ENCODE data around the gene ONECUT2. TPM values are rescaled to one million over a fixed set of nuclear protein-coding genes. Genes with fewer than 3 reads are reported as not detected.

Gene ONECUT2
- total RNA-seq, 2 experiments from 2014 or later: not detected

- Histone ChIP-seq H3K9me2 (ENCODE audit: insufficient read depth, low read length) (no peaks in the 10 kb centered on the region), H4K20me1 (ENCODE audit: insufficient read depth, low read length) (no peaks in the 10 kb centered on the region), H3K9me3 (ENCODE audit: low read length) (no peaks in the 10 kb centered on the region), H2AFZ (ENCODE audit: low read length) (no peak overlapping the region), H3K27ac (ENCODE audit: low read depth, low read length, poor library complexity, severe bottlenecking) (no peak overlapping the region), H3K36me3 (ENCODE audit: insufficient read depth, low read length) (no peaks in the 10 kb centered on the region), H3K4me3 (ENCODE audit: low read depth, low read length, poor library complexity, severe bottlenecking) (no peak overlapping the region), H3K4me2 (ENCODE audit: low read length) (no peak overlapping the region), H3K4me1 (ENCODE audit: insufficient read depth, low read length, poor library complexity, severe bottlenecking) (no peaks in the 10 kb centered on the region), H3K79me2 (ENCODE audit: insufficient read depth, low read depth, low read length) (no peaks in the 10 kb centered on the region)
- CTCF ChIA-PET (ENCODE audit: unreplicated experiment): no interaction called here
- POLR2A ChIA-PET: no interaction called here
- no TSS peak for BruUV-seq (replicated peaks)
- intact Hi-C loops (cut with micrococcal nuclease; ENCODE audit: unreplicated experiment): no loop called here
- TF ChIP-seq CTCF (conservative IDR thresholded peaks at IDR 0.05; ENCODE audit: low read length) (no peak), EZH2phosphoT487 (IDR thresholded peaks at IDR 0.05; ENCODE audit: borderline replicate concordance, low read depth, low read length) (no peak)
- no peak for DNase-seq (ENCODE audit: low spot score)
Measured at GRCh38 chr18:57497372-57498294, 62.5 kb downstream of the ONECUT2 start.

GRCh38 chr18:57498682-57499256, 63.6 kb downstream of the ONECUT2 start:
- no peaks in the 10 kb centered on the region for H4K20me1 ChIP-seq (ENCODE audit: insufficient read depth, low read length)
- no peak overlapping the region for H3K4me3 ChIP-seq (ENCODE audit: low read depth, low read length, poor library complexity, severe bottlenecking)
- H3K36me3 ChIP-seq (ENCODE audit: insufficient read depth, low read length): no peaks in the 10 kb centered on the region
- H3K9me3 ChIP-seq (ENCODE audit: low read length): no peaks in the 10 kb centered on the region
- intact Hi-C loops (cut with micrococcal nuclease; ENCODE audit: unreplicated experiment): no loop called here
- H3K4me2 ChIP-seq (ENCODE audit: low read length): no peak overlapping the region
- no peak overlapping the region for H3K27ac ChIP-seq (ENCODE audit: low read depth, low read length, poor library complexity, severe bottlenecking)
- TF ChIP-seq EZH2phosphoT487 (IDR thresholded peaks at IDR 0.05; ENCODE audit: borderline replicate concordance, low read depth, low read length): no peak
- TF ChIP-seq CTCF (conservative IDR thresholded peaks at IDR 0.05; ENCODE audit: low read length): no peak
- H3K4me1 ChIP-seq (ENCODE audit: insufficient read depth, low read length, poor library complexity, severe bottlenecking): no peaks in the 10 kb centered on the region
- DNase-seq (ENCODE audit: low spot score): no peak
- ChIA-PET CTCF (ENCODE audit: unreplicated experiment) (no interaction called here), POLR2A (no interaction called here)
- no TSS peak for BruUV-seq (replicated peaks)
- H3K79me2 ChIP-seq (ENCODE audit: insufficient read depth, low read depth, low read length): no peaks in the 10 kb centered on the region
- H3K9me2 ChIP-seq (ENCODE audit: insufficient read depth, low read length): no peaks in the 10 kb centered on the region
- H2AFZ ChIP-seq (ENCODE audit: low read length): no peak overlapping the region

- CTCF ChIA-PET (ENCODE audit: unreplicated experiment): no interaction called here
- Histone ChIP-seq H3K79me2 (ENCODE audit: insufficient read depth, low read depth, low read length) (no peaks in the 10 kb centered on the region), H3K36me3 (ENCODE audit: insufficient read depth, low read length) (no peaks in the 10 kb centered on the region), H3K4me1 (ENCODE audit: insufficient read depth, low read length, poor library complexity, severe bottlenecking) (no peaks in the 10 kb centered on the region), H3K4me3 (ENCODE audit: low read depth, low read length, poor library complexity, severe bottlenecking) (no peak overlapping the region), H3K9me2 (ENCODE audit: insufficient read depth, low read length) (no peaks in the 10 kb centered on the region), H3K4me2 (ENCODE audit: low read length) (no peak overlapping the region), H3K27ac (ENCODE audit: low read depth, low read length, poor library complexity, severe bottlenecking) (no peak overlapping the region), H3K9me3 (ENCODE audit: low read length) (no peaks in the 10 kb centered on the region), H4K20me1 (ENCODE audit: insufficient read depth, low read length) (no peaks in the 10 kb centered on the region), H2AFZ (ENCODE audit: low read length) (no peak overlapping the region)
- no peak for TF ChIP-seq CTCF (conservative IDR thresholded peaks at IDR 0.05; ENCODE audit: low read length)
- no peak for TF ChIP-seq EZH2phosphoT487 (IDR thresholded peaks at IDR 0.05; ENCODE audit: borderline replicate concordance, low read depth, low read length)
- intact Hi-C loops (cut with micrococcal nuclease; ENCODE audit: unreplicated experiment): no loop called here
- no peak for DNase-seq (ENCODE audit: low spot score)
- POLR2A ChIA-PET: no interaction called here
- no TSS peak for BruUV-seq (replicated peaks)
Measured at GRCh38 chr18:57502624-57503023, 67.5 kb downstream of the ONECUT2 start.
